Measurements from ENCODE around the gene ZNF385D. TPM values are rescaled to one million over a fixed set of nuclear protein-coding genes. Genes with fewer than 3 reads are reported as not detected.

The ZNF385D gene
- total and polyA plus RNA-seq, 11 donors, result 1.3 to 19.8 (median 7.9) TPM

GRCh38 chr3:21620511-21621155, 130.4 kb downstream of the ZNF385D start:
- no peaks in the 10 kb centered on the region for H3K27me3 ChIP-seq
- no peaks in the 10 kb centered on the region for H3K36me3 ChIP-seq
- ATAC-seq (no peak), DNase-seq (no peak)
- H3K27ac ChIP-seq, result no peak overlapping the region
- 70 to 76% (median 71%) methylated on average over 8 of the region's 8 CpGs for WGBS, 4 donors
- intact Hi-C loops (cut with DNase I), result loop anchor here in 1 of 10 donors (5.0 kb wide), 1 partner anchor 127 kb away; no protein-coding TSS in a partner anchor
- H3K4me3 ChIP-seq, result no peak overlapping the region
- no peaks in the 10 kb centered on the region for H3K9me3 ChIP-seq
- TF ChIP-seq CTCF (IDR thresholded peaks at IDR 0.05), result no peak
- no peak for TF ChIP-seq POLR2A (IDR thresholded peaks at IDR 0.05)
- peaks cover 0 to 21% (median 5%) of the 10 kb centered on the region in 12 donors for H3K4me1 ChIP-seq

DNA sequence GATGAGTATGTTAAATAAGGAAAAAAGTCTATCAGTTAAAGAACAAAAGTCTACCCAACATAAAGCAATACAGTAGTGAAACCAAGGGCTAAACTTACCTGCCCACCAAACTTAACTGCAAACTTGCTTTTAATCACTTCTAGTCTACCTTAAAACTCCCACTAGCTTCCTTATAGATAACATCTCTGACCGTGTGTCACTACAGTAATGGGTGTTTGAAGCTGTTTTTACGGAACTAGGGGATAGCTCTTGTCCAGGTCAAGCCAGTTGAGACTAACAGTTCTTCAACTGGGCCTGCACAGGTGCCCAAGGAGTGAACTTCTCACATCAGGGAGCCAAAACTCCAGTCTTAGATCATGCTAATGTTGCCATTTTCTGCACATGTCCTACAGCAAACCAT, 132.3 kb downstream of the ZNF385D start:
- TF ChIP-seq POLR2A (IDR thresholded peaks at IDR 0.05) (no peak), CTCF (IDR thresholded peaks at IDR 0.05) (no peak)
- no peaks in the 10 kb centered on the region for H3K9me3 ChIP-seq
- peaks cover 0 to 17% (median 2%) of the 10 kb centered on the region in 12 donors for H3K4me1 ChIP-seq
- H3K27ac ChIP-seq, result no peak overlapping the region
- no peak for ATAC-seq
- DNase-seq, result no peak
- H3K36me3 ChIP-seq, result no peaks in the 10 kb centered on the region
- no peak overlapping the region for H3K4me3 ChIP-seq
- WGBS, 4 donors, result 35 to 57% (median 55%) methylated on average over 2 of the region's 2 CpGs
- intact Hi-C loops (cut with DNase I), result no loop called here
- H3K27me3 ChIP-seq, result no peaks in the 10 kb centered on the region

DNA sequence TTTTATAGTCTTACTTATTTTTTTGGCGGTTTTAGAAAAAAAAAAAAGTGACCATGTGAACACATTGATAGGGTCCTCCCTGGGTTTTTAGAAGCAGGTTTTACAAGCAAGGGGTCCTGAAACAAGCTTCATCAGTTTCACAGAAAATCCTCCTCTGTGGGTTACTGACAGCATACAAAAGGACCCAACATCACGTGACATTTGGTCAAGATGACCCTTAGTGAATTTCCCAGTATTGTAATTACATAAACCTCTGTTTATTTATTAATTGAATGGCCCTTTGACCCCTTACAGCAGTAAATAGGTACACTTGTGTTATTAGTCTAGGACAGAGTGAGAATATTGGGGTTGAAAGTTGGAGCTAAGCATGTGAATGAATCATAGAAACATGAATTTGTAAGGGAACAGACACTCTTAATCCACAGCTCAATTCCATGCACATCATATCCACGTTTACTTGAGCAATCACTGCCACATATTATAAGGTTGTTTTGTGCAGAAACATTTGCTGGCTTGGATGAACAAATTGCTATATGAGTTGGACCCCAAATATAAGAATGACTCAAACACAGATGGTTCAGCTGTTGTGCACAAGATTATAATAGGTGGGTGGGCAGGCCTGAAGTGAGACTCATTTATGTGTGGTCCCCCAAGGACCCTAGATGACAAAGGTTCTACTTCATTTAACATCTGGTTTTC, 137.5 kb downstream of the ZNF385D start:
- Histone ChIP-seq H3K4me3 (no peak overlapping the region), H3K27ac (no peak overlapping the region), H3K27me3 (no peaks in the 10 kb centered on the region), H3K36me3 (no peaks in the 10 kb centered on the region), H3K4me1 (no peaks in the 10 kb centered on the region), H3K9me3 (no peaks in the 10 kb centered on the region)
- ATAC-seq (no peak), DNase-seq (no peak)
- TF ChIP-seq CTCF (IDR thresholded peaks at IDR 0.05) (no peak), POLR2A (IDR thresholded peaks at IDR 0.05) (no peak)
- intact Hi-C loops (cut with DNase I), result loop anchor here in 1 of 10 donors (5.0 kb wide), 1 partner anchor 74 kb away; no protein-coding TSS in a partner anchor
- 83 to 92% (median 87%) methylated on average over 3 of the region's 3 CpGs for WGBS, 4 donors

DNA sequence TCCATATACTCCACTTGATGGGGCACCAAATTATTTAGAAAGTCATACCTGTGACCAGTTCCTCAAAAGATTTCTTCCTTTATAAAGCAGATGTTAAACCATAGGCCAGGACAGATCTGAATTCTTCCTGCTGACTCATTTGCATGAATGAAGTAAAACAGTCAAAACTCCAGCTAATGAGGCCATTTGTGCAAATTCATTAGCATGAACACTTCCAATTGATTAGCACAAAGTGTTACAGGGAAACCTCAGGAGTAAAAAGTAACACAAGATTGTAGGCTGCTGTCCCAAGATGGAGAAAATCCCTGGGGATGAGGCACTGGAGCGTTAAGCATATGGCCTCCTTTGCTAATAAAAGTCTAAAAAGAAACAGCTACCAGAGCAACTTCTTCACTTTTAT, 149.8 kb downstream of the ZNF385D start:
- TF ChIP-seq CTCF (IDR thresholded peaks at IDR 0.05) (no peak), POLR2A (IDR thresholded peaks at IDR 0.05) (no peak)
- Histone ChIP-seq H3K4me1 (no peaks in the 10 kb centered on the region), H3K27me3 (no peaks in the 10 kb centered on the region), H3K4me3 (no peak overlapping the region), H3K27ac (no peak overlapping the region), H3K9me3 (no peaks in the 10 kb centered on the region), H3K36me3 (no peaks in the 10 kb centered on the region)
- WGBS, 4 donors, result 72 to 78% (median 76%) methylated on average over 1 of the region's 1 CpG
- intact Hi-C loops (cut with DNase I), result no loop called here
- ATAC-seq (no peak), DNase-seq (no peak)
